HepG2 (cell line): ENCODE measurements around the gene SGMS1. TPM values are rescaled to one million over a fixed set of nuclear protein-coding genes. Genes with fewer than 3 reads are reported as not detected.
"Not testable (repeated sequence)": the region's sequence is repeated elsewhere in the genome, so short reads cannot be mapped to it uniquely, and the experiment has no call there.

Experiments used
- ATAC-seq: fragments of 200-7000 bp; cut with Tn5 transposase; 3 replicates; pipeline ENCODE4 v1.9.1; 2020; ENCODE audit warnings: mild to moderate bottlenecking, moderate library complexity
- BruUV-seq: library from RNA; stranded (reverse); fragments of 400-500 nt; replicated peaks from 2 replicates; lab custom pipeline; 2021; lab: Mats Ljungman, UMichigan
- CTCF ChIA-PET: fragments of 300-600 bp; formaldehyde crosslinking; extraction: SDS; loops from one replicate; lab custom pipeline; 2021; ENCODE audit warnings: low total read pairs, inconsistent platforms, low intra/inter-chr PET ratio; lab: Yijun Ruan, JAX
- POLR2A ChIA-PET: fragments of 350-600 bp; sonication (Branson Sonifier 250); formaldehyde crosslinking; loops from one replicate; lab custom pipeline; 2020; ENCODE audit warnings: antibody characterized with exemption, inconsistent platforms; lab: Yijun Ruan, JAX
- DNase-seq: peaks from one replicate; pipeline ENCODE4 v3.0.0-alpha.2; 2015; ENCODE audit warnings: low spot score
- FAIRE-seq: peaks from 3 replicates; lab custom pipeline; 2011; peaks lifted over from hg19 to GRCh38; lab: Jason Lieb, UNC
- H2AFZ ChIP-seq: one replicate; pipeline ENCODE4 v1.6.1; 2011; ENCODE audit warnings: low read length, inconsistent platforms
- H3K27ac ChIP-seq: fragments of 300-600 bp; 3 replicates; pipeline ENCODE4 v1.8.0; 2011; ENCODE audit warnings: mixed run types, mild to moderate bottlenecking, mixed read lengths, low read length, inconsistent platforms; ENCODE audit not compliant: insufficient read depth; ENCODE audit errors: extremely low read length
- H3K27me3 ChIP-seq, 2 experiments: fragments of 200-600 bp in 1 of 2; 2 replicates in 1 of 2; 3 replicates in 1 of 2; pipeline versions ENCODE4 v1.6.0 to v1.8.0; 2011; ENCODE audit warnings: low read length in 2 of 2, mild to moderate bottlenecking in 2 of 2, moderate library complexity in 2 of 2, inconsistent platforms in 1 of 2; ENCODE audit not compliant: insufficient read depth in 2 of 2, control insufficient read depth in 1 of 2
- H3K36me3 ChIP-seq, 2 experiments: fragments of 200-600 bp in 1 of 2; replicated peaks in 1 of 2; 2 replicates in 1 of 2; 3 replicates in 1 of 2; pipeline versions ENCODE4 v1.5.1 to v1.8.0; 2011; ENCODE audit warnings: low read length in 2 of 2, inconsistent platforms in 1 of 2; ENCODE audit not compliant: insufficient read depth in 2 of 2, control insufficient read depth in 1 of 2
- H3K4me1 ChIP-seq: 2 replicates; pipeline ENCODE4 v1.5.1; 2012; ENCODE audit warnings: low read length, inconsistent platforms; ENCODE audit not compliant: insufficient read depth
- H3K4me2 ChIP-seq: 2 replicates; pipeline ENCODE4 v1.6.0; 2011; ENCODE audit warnings: low read depth, low read length, inconsistent platforms
- H3K4me3 ChIP-seq, 3 experiments: fragments of 200-600 bp in 1 of 3; sonication (generic), shearing (Covaris generic) in 1 of 3; replicated peaks in 1 of 3; 2 replicates each; pipeline ENCODE4 v1.5.1; 2011 to 2016; ENCODE audit warnings: low read length in 3 of 3, inconsistent platforms in 2 of 3, low read depth in 2 of 3, mild to moderate bottlenecking in 2 of 3, control low read depth in 1 of 3, mixed read lengths in 1 of 3; ENCODE audit not compliant: insufficient read depth in 1 of 3
- H3K79me2 ChIP-seq: one replicate; pipeline ENCODE4 v1.6.1; 2011; ENCODE audit warnings: low read length, inconsistent platforms; ENCODE audit not compliant: insufficient read depth
- H3K9ac ChIP-seq: 2 replicates; pipeline ENCODE4 v1.6.0; 2011; ENCODE audit warnings: mild to moderate bottlenecking, low read depth, low read length, inconsistent platforms; ENCODE audit not compliant: insufficient read depth
- H3K9me3 ChIP-seq: 2 replicates; pipeline ENCODE4 v1.5.1; 2012; ENCODE audit warnings: mild to moderate bottlenecking, low read length
- H4K20me1 ChIP-seq: 2 replicates; pipeline ENCODE4 v1.6.0; 2011; ENCODE audit warnings: inconsistent platforms, mild to moderate bottlenecking, low read length, moderate library complexity; ENCODE audit not compliant: insufficient read depth
- CHD4 ChIP-seq: fragments of 200-600 bp; sonication (generic); IDR thresholded peaks from 2 replicates; pipeline ENCODE4 v1.7.0; 2017; ENCODE audit warnings: mild to moderate bottlenecking, low read length, borderline replicate concordance
- DMTF1 ChIP-seq: sonication (generic); formaldehyde crosslinking; IDR thresholded peaks from 2 replicates; pipeline ENCODE4 v1.4.0; 2020; ENCODE audit warnings: mild to moderate bottlenecking, missing genetic modification reagents
- ERF ChIP-seq: IDR thresholded peaks from 2 replicates; pipeline ENCODE4 v1.6.1; 2018; ENCODE audit warnings: missing biosample characterization, missing genetic modification reagents
- GATA4 ChIP-seq: sonication (generic); IDR thresholded peaks from 2 replicates; pipeline ENCODE4 v1.6.1; 2016; ENCODE audit warnings: antibody characterized with exemption, low read depth, borderline replicate concordance
- GATAD1 ChIP-seq: IDR thresholded peaks from 2 replicates; pipeline ENCODE4 v1.6.1; 2016; ENCODE audit warnings: missing genetic modification reagents, missing compliant biosample characterization
- IKZF4 ChIP-seq: sonication (generic); formaldehyde crosslinking; IDR thresholded peaks from 2 replicates; pipeline ENCODE4 v1.5.1; 2020; ENCODE audit warnings: borderline replicate concordance, mild to moderate bottlenecking, low read depth, missing genetic modification reagents; ENCODE audit errors: not compliant biosample characterization
- PCBP2 ChIP-seq: fragments of 200-400 bp; formaldehyde crosslinking; optimal IDR thresholded peaks from 2 replicates; pipeline ENCODE3; 2018; ENCODE audit warnings: low read length, low read depth; ENCODE audit not compliant: poor library complexity, severe bottlenecking
- SKIL ChIP-seq: sonication (generic); formaldehyde crosslinking; IDR thresholded peaks from 2 replicates; pipeline ENCODE4 v1.8.0; 2022; ENCODE audit warnings: missing genetic modification reagents, mild to moderate bottlenecking, moderate library complexity, borderline replicate concordance
- SMARCC2 ChIP-seq: fragments of 450-650 bp; IDR thresholded peaks from 2 replicates; pipeline ENCODE4 v1.6.1; 2017; ENCODE audit warnings: antibody characterized with exemption, mild to moderate bottlenecking
- SMARCE1 ChIP-seq: fragments of 450-650 bp; IDR thresholded peaks from 2 replicates; pipeline ENCODE4 v1.6.1; 2017; ENCODE audit warnings: borderline replicate concordance
- TRIM22 ChIP-seq: fragments of 450-650 bp; IDR thresholded peaks from 2 replicates; pipeline ENCODE4 v1.6.1; 2017
- ZKSCAN1 ChIP-seq: fragments of 150-350 bp; IDR thresholded peaks from 2 replicates; pipeline ENCODE4 v1.6.1; 2014; ENCODE audit warnings: low read length
- ZNF138 ChIP-seq: sonication (generic); formaldehyde crosslinking; IDR thresholded peaks from 2 replicates; pipeline ENCODE4 v1.5.0; 2020; ENCODE audit warnings: mild to moderate bottlenecking, low read depth, missing genetic modification reagents
- ZNF451 ChIP-seq: sonication (generic); formaldehyde crosslinking; IDR thresholded peaks from 2 replicates; pipeline ENCODE4 v1.5.0; 2020; ENCODE audit warnings: mild to moderate bottlenecking, missing genetic modification reagents
- ZNF468 ChIP-seq: sonication (generic); formaldehyde crosslinking; IDR thresholded peaks from 2 replicates; pipeline ENCODE4 v1.8.0; 2022; ENCODE audit warnings: mild to moderate bottlenecking, moderate library complexity, missing genetic modification reagents
- WGBS: methylation state at CpG from one replicate; pipeline ENCODE4 v1.1.6; 2017; ENCODE audit warnings: low lambda C conversion rate; 5-methylcytosine and 5-hydroxymethylcytosine counted together
- in situ Hi-C: cut with HindIII; loops from 2 replicates; pipeline ENCODE4 v1.10.0; 2017; ENCODE audit warnings: low pct_unique_long_range_greater_than_20kb; ENCODE audit not compliant: extremely low pct_ligation_motif_present
- intact Hi-C: fragments of 100-400 bp; cut with micrococcal nuclease; formaldehyde crosslinking; loops from one replicate; pipeline ENCODE4 v1.10.0; 2022; ENCODE audit not compliant: unreplicated experiment
- polyA plus RNA-seq, 8 experiments: library from polyadenylated mRNA; depleted of rRNA in 3 of 8; stranded (reverse) in 7 of 8; unstranded in 1 of 8; fragments of >200 nt; fragmentation: Illumina TruSeq in 4 of 8; extraction: Trizol in 4 of 8; gene quantifications; 2 replicates each; pipeline versions ENCODE4 v1.2.1 to v1.2.3, GENCODE V29; 2011 to 2016; ENCODE audit warnings: low read depth in 4 of 8, missing spikeins in 1 of 8, mixed read lengths in 1 of 8; ENCODE audit not compliant: insufficient read depth in 1 of 8
- total RNA-seq, 5 experiments: library from RNA; depleted of rRNA; stranded (reverse); fragments of >200 nt; fragmentation: Illumina TruSeq; extraction: Trizol; gene quantifications; 2 replicates each; pipeline ENCODE4 v1.2.3, GENCODE V29; 2016; ENCODE audit warnings: low read depth in 1 of 5

Gene SGMS1
- total and polyA plus RNA-seq, 2 of the 13 experiments (the other 11 are each of a cell fraction or from before 2014, with no cell fraction given): 6.5 to 15.1 TPM

- no peak for TF ChIP-seq TRIM22
- no peak for TF ChIP-seq ZNF468 (CRISPR knock-in tag)
- no peak for TF ChIP-seq PCBP2
- TF ChIP-seq GATA4: 0 out of 2 replicates have a peak, but pooled peaks have one; percentile 34
- TF ChIP-seq GATAD1 (CRISPR knock-in tag): peak; percentile 66; the same call in 1 of the 2 replicates
- 0 out of 2 replicates have a peak, but pooled peaks have one; percentile 36 for TF ChIP-seq ZNF451 (CRISPR knock-in tag)
- TF ChIP-seq SMARCC2: no peak
- no peak for TF ChIP-seq CHD4
- peak; percentile 51 for TF ChIP-seq ERF (CRISPR knock-in tag)
- no peak for TF ChIP-seq ZKSCAN1
- peak; percentile 38 for TF ChIP-seq IKZF4 (CRISPR knock-in tag)
- no peak for TF ChIP-seq ZNF138 (CRISPR knock-in tag)
- TF ChIP-seq DMTF1 (CRISPR knock-in tag): no peak
- peak; percentile 11; the same call in 1 of the 2 replicates for TF ChIP-seq SKIL (CRISPR knock-in tag)
- no peak for TF ChIP-seq SMARCE1
Measured at GRCh38 chr10:50623663-50624412, at the start of gene SGMS1 (continued).

GRCh38 chr10:50672152-50672551 lies 48.4 kb upstream of the SGMS1 start:
- H3K4me3 ChIP-seq, FAIRE-seq, POLR2A ChIA-PET, H3K9me3 ChIP-seq, H3K4me2 ChIP-seq, BruUV-seq, H3K79me2 ChIP-seq, in situ Hi-C loops, H3K27me3 ChIP-seq, H3K36me3 ChIP-seq, H4K20me1 ChIP-seq, DNase-seq, H3K4me1 ChIP-seq, H2AFZ ChIP-seq, ATAC-seq, intact Hi-C loops, H3K9ac ChIP-seq, H3K27ac ChIP-seq, CTCF ChIA-PET: not testable (repeated sequence)
- WGBS: 72% methylated on average over 1 of the region's 1 CpG
